Osteoblast (primary cell): ENCODE measurements around the gene CNST. TPM values are rescaled to one million over a fixed set of nuclear protein-coding genes. Genes with fewer than 3 reads are reported as not detected.
A peak's percentile ranks its signal among the peaks of the same experiment; 100 is the strongest.

Source experiments
- DNase-seq: peaks from one replicate; pipeline ENCODE4 v3.0.0; 2011; ENCODE audit warnings: low spot score, mixed read lengths; ENCODE audit not compliant: insufficient read length; ENCODE audit errors: missing footprints
- H2AFZ ChIP-seq: 2 replicates; pipeline ENCODE4 v1.6.0; 2011; ENCODE audit warnings: mild to moderate bottlenecking, low read length
- H3K27ac ChIP-seq: 2 replicates; pipeline ENCODE4 v1.5.1; 2011; ENCODE audit warnings: mild to moderate bottlenecking, low read depth, low read length, moderate library complexity
- H3K27me3 ChIP-seq: 2 replicates; pipeline ENCODE4 v1.6.0; 2012; ENCODE audit warnings: mild to moderate bottlenecking, control low read depth, inconsistent platforms, low read length, moderate library complexity; ENCODE audit not compliant: insufficient read depth
- H3K36me3 ChIP-seq: 2 replicates; pipeline ENCODE4 v1.5.1; 2011; ENCODE audit warnings: mild to moderate bottlenecking, low read length, control low read depth, moderate library complexity; ENCODE audit not compliant: insufficient read depth
- H3K4me1 ChIP-seq: 2 replicates; pipeline ENCODE4 v1.5.1; 2011; ENCODE audit warnings: mild to moderate bottlenecking, low read length, control low read depth, moderate library complexity; ENCODE audit not compliant: insufficient read depth
- H3K4me2 ChIP-seq: 2 replicates; pipeline ENCODE4 v1.6.0; 2011; ENCODE audit warnings: mild to moderate bottlenecking, low read length; ENCODE audit not compliant: insufficient read depth
- H3K4me3 ChIP-seq: fragments of 200-600 bp; sonication (generic); 3 replicates; pipeline ENCODE4 v1.5.1; 2012; ENCODE audit warnings: mild to moderate bottlenecking, low read length, inconsistent platforms; ENCODE audit not compliant: insufficient read depth
- H3K79me2 ChIP-seq: 2 replicates; pipeline ENCODE4 v1.6.0; 2012; ENCODE audit warnings: mild to moderate bottlenecking, low read length, control low read depth, inconsistent platforms; ENCODE audit not compliant: insufficient read depth
- H3K9me3 ChIP-seq: 2 replicates; pipeline ENCODE4 v1.5.1; 2011; ENCODE audit warnings: low read depth, low read length, control low read depth
- H4K20me1 ChIP-seq: 2 replicates; pipeline ENCODE4 v1.6.0; 2012; ENCODE audit warnings: mild to moderate bottlenecking, low read length, control low read depth; ENCODE audit not compliant: insufficient read depth
- CTCF ChIP-seq: IDR thresholded peaks from 2 replicates; pipeline ENCODE4 v1.5.1; 2011; ENCODE audit warnings: mild to moderate bottlenecking, low read depth, low read length, moderate library complexity; ENCODE audit errors: extremely low read depth
- total RNA-seq: library from RNA; depleted of rRNA; stranded (reverse); fragments of >200 nt; gene quantifications from 2 replicates; pipeline ENCODE4 v1.2.3, GENCODE V29; 2012

CNST gene
- total RNA-seq, 1 donor = 25.7 TPM

DNA sequence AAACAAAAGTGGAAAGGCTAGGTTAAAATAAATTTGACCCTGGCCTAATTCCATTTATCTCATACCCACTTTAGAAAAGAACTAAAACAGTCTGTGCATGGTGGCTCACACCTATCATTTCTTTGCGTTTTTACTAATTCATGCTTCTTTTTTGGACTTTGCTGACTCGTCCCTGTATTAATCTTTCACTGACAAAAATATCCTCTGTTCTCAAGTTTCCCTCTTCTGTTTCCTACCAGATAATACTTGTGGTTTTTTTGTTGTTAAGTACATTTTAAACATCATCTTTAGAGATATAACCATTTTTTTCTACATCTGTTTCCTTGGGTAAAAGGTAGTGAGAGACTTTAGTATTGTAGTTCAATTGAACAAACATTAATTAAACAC is 11.5 kb downstream of the CNST start:
- H2AFZ ChIP-seq = no peak overlapping the region

DNA sequence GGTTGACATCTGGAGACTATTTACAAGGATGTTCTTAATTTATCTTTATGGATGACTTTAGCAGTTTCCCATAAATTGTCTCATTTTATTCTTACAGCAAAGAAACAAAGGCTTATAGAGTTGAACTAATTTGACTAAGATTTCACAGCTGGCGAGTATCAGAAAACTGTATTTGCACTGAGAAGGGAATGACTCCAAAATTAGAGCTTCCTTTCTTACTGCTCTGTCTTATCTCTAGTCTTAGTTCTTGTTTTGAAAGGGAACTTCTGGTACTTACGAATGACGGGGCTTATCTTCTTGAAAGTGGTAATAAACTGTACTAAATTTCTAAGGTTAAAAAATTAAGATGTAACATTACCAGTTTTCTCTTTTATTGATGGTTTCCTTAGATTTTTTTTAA is 13.6 kb downstream of the CNST start:
- H3K4me1 ChIP-seq = peaks cover 32% of the 10 kb centered on the region
- no peak for DNase-seq
- H3K4me3 ChIP-seq = no peak overlapping the region
- no peak overlapping the region for H2AFZ ChIP-seq
- peak overlapping the region; percentile 20 for H3K27ac ChIP-seq
- H3K4me2 ChIP-seq = no peak overlapping the region
- H3K27me3 ChIP-seq = no peaks in the 10 kb centered on the region
- no peak for TF ChIP-seq CTCF
- H3K36me3 ChIP-seq = peaks cover 12% of the 10 kb centered on the region
- H3K79me2 ChIP-seq = peaks cover 92% of the 10 kb centered on the region
- H4K20me1 ChIP-seq = peaks cover 3% of the 10 kb centered on the region
- H3K9me3 ChIP-seq = no peaks in the 10 kb centered on the region

More for the DNA sequence above, 11.5 kb downstream of the CNST start:
- Histone ChIP-seq H3K36me3 (peaks cover 2% of the 10 kb centered on the region), H3K4me3 (no peak overlapping the region), H3K9me3 (no peaks in the 10 kb centered on the region), H3K4me1 (peaks cover 27% of the 10 kb centered on the region), H3K27ac (no peak overlapping the region), H4K20me1 (peaks cover 3% of the 10 kb centered on the region), H3K79me2 (peaks cover 90% of the 10 kb centered on the region), H3K4me2 (no peak overlapping the region), H3K27me3 (no peaks in the 10 kb centered on the region)
- no peak for DNase-seq
- no peak for TF ChIP-seq CTCF

DNA sequence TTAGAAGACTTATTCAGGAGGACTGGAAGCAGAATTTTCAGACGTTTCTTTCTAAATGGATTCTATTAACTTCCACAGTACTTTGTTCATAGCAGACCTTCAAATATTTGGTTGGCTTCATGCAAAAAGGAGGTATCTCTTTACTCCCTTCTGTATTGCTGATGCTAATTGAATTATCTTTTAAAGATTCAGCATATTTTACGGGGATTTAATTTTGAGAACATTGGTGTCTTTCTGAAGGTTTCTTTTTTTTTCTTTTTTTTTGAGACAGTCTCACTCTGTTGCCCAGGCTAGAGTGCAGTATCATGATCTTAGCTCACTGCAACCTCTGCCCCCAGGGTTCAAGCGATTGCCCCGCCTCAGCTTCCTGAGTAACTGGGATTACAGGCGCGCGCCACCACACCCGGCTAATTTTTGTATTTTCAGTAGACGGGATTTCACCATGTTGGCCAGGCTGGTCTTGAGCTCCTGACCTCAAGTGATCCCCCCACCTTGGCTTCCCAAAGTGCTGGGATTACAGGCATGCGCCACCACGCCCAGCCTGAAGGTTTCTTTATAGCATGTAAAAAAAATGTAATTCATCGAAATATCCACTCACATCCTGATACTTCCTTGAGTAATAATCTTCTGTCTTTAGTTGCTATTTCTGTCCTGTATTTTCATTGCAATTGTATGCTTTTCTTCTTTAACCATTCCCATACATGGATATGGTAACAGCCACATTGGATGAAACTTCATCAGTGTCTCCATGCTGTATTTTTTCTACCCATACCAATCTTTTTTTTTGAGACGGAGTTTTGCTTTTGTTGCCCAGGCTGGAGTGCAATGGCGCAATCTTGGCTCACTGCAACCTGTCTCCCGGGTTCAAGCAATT is 14.5 kb downstream of the CNST start:
- Histone ChIP-seq H2AFZ (no peak overlapping the region), H3K4me2 (no peak overlapping the region), H3K27ac (no peak overlapping the region), H3K36me3 (peaks cover 16% of the 10 kb centered on the region), H4K20me1 (no peaks in the 10 kb centered on the region), H3K4me1 (peaks cover 32% of the 10 kb centered on the region), H3K79me2 (peaks cover 94% of the 10 kb centered on the region), H3K9me3 (no peaks in the 10 kb centered on the region), H3K27me3 (no peaks in the 10 kb centered on the region), H3K4me3 (no peak overlapping the region)
- no peak for DNase-seq
- TF ChIP-seq CTCF = no peak

DNA sequence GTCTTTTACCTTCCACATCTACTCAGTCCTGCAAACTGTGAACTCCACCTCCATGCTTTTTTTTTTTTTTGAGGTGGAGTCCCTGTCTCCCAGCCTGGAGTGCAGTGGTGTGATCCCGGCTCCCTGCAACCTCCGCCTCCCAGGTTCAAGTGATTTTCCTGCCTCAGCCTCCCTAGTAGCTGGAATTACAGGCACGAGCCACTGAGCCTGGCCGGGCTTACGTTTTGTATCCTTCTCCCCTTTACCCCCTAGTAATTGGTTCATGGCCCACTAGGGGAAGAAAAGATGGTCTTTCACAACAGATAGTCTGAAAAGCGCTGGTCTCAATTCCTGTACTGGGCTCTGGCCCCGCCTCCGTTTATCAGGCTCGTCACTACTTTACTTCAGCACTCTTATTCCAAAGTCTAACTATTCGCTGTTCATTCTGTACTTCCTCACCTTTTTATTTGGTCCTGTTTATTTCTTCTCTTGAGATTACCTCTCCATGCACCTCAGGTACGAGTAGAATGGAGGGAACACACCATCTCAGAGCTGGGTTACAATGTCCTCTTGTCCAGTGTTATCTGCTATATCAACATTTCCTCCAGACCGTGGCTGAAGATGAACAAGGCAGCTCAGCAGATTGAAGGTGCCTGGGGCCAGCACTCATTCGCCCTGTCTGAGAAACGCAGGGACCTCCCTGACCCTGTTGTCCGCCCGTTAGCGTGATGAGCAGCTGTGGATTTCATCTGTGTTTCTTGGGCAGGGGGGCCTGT is 16.2 kb downstream of the CNST start:
- Histone ChIP-seq H3K4me3 (no peak overlapping the region), H3K27ac (no peak overlapping the region), H3K79me2 (peaks cover 87% of the 10 kb centered on the region), H3K27me3 (no peaks in the 10 kb centered on the region), H3K4me1 (peaks cover 39% of the 10 kb centered on the region), H3K9me3 (no peaks in the 10 kb centered on the region), H3K4me2 (no peak overlapping the region), H2AFZ (no peak overlapping the region), H4K20me1 (no peaks in the 10 kb centered on the region), H3K36me3 (peaks cover 16% of the 10 kb centered on the region)
- no peak for TF ChIP-seq CTCF
- DNase-seq = no peak
